Naive B cell (primary cell): ENCODE results near the gene EXOC2. TPM values are rescaled to one million over a fixed set of nuclear protein-coding genes. Genes with fewer than 3 reads are reported as not detected.

Experiments
- ATAC-seq, 2 donors: fragments of 150-1000 bp; cut with Tn5 transposase; 2 replicates each; pipeline ENCODE4 v1.10.0; 2021; ENCODE audit warnings: low read depth in 2 of 2, mild to moderate bottlenecking in 2 of 2, moderate library complexity in 2 of 2
- DNase-seq: peaks from one replicate; pipeline ENCODE4 v3.0.0; 2022
- H3K27ac Mint-ChIP-seq, 6 donors: one replicate each; pipeline ENCODE4 v1.8.0; 2020 to 2022; ENCODE audit warnings: mild to moderate bottlenecking in 6 of 6, mixed read lengths in 6 of 6, moderate library complexity in 5 of 6, inconsistent platforms in 2 of 6
- H3K27me3 Mint-ChIP-seq, 3 donors: one replicate each; pipeline ENCODE4 v1.8.0; 2021 to 2022; ENCODE audit warnings: mixed read lengths in 3 of 3, mild to moderate bottlenecking in 1 of 3
- H3K36me3 Mint-ChIP-seq, 2 donors: one replicate each; pipeline ENCODE4 v1.8.0; 2020 to 2022; ENCODE audit warnings: mixed read lengths in 2 of 2, inconsistent platforms in 1 of 2, mild to moderate bottlenecking in 1 of 2
- H3K4me1 Mint-ChIP-seq, 3 donors: one replicate each; pipeline ENCODE4 v1.8.0; 2020 to 2022; ENCODE audit warnings: mixed read lengths in 3 of 3, inconsistent platforms in 1 of 3, mild to moderate bottlenecking in 1 of 3, moderate library complexity in 1 of 3
- H3K4me3 Mint-ChIP-seq, 8 donors: one replicate each; pipeline ENCODE4 v1.8.0; 2020 to 2022; ENCODE audit warnings: mild to moderate bottlenecking in 8 of 8, mixed read lengths in 8 of 8, moderate library complexity in 8 of 8, inconsistent platforms in 2 of 8
- H3K9me3 Mint-ChIP-seq, 7 donors: one replicate each; pipeline ENCODE4 v1.8.0; 2020 to 2022; ENCODE audit warnings: mixed read lengths in 7 of 7, mild to moderate bottlenecking in 5 of 7, inconsistent platforms in 2 of 7, moderate library complexity in 1 of 7
- polyA plus RNA-seq, 6 donors: library from polyadenylated mRNA; unstranded; fragments of 300-500 nt; fragmentation: Illumina TruSeq; gene quantifications; one replicate each; pipeline ENCODE4 v1.2.3, GENCODE V29; 2021; ENCODE audit warnings: low read depth in 6 of 6

EXOC2 gene
- polyA plus RNA-seq, 6 donors from 2014 or later, result 18.0 to 34.8 (median 28.6) TPM

- Mint-ChIP-seq H3K4me1 (peaks cover 43 to 48% (median 45%) of the 10 kb centered on the region in 3 donors), H3K4me3 (peak overlapping the region in 2 of 8 donors; percentile 0 to 37), H3K27ac (peak overlapping the region in 2 of 6 donors; percentile 8 to 47), H3K9me3 (no peaks in the 10 kb centered on the region), H3K27me3 (no peaks in the 10 kb centered on the region), H3K36me3 (peaks cover 0 to 12% of the 10 kb centered on the region in 2 donors)
- no peak for DNase-seq
- no peak for ATAC-seq
Measured at GRCh38 chr6:509676-510075, 183.3 kb downstream of the EXOC2 start.

GRCh38 chr6:508614-509013 is 184.3 kb downstream of the EXOC2 start:
- Mint-ChIP-seq H3K27ac (no peak overlapping the region), H3K27me3 (no peaks in the 10 kb centered on the region), H3K36me3 (peaks cover 8 to 12% of the 10 kb centered on the region in 2 donors), H3K9me3 (no peaks in the 10 kb centered on the region), H3K4me1 (peaks cover 33 to 42% (median 39%) of the 10 kb centered on the region in 3 donors), H3K4me3 (no peak overlapping the region)
- no peak for ATAC-seq
- DNase-seq, result no peak

GRCh38 chr6:508006-508405 is 184.9 kb downstream of the EXOC2 start:
- H3K36me3 Mint-ChIP-seq, result peaks cover 7 to 8% of the 10 kb centered on the region in 2 donors
- ATAC-seq (no peak), DNase-seq (no peak)
- no peaks in the 10 kb centered on the region for H3K27me3 Mint-ChIP-seq
- no peak overlapping the region for H3K4me3 Mint-ChIP-seq
- peaks cover 33 to 42% (median 33%) of the 10 kb centered on the region in 3 donors for H3K4me1 Mint-ChIP-seq
- H3K9me3 Mint-ChIP-seq, result no peaks in the 10 kb centered on the region
- H3K27ac Mint-ChIP-seq, result peak overlapping the region in 1 of 6 donors; percentile 38

GRCh38 chr6:506920-507622 is 185.9 kb downstream of the EXOC2 start:
- Mint-ChIP-seq H3K4me1 (peaks cover 33 to 49% (median 34%) of the 10 kb centered on the region in 3 donors), H3K4me3 (peak overlapping the region in 2 of 8 donors; percentile 12 to 67), H3K9me3 (no peaks in the 10 kb centered on the region), H3K27ac (peak overlapping the region in 2 of 6 donors; percentile 57 to 67), H3K27me3 (no peaks in the 10 kb centered on the region), H3K36me3 (peaks cover 5 to 8% of the 10 kb centered on the region in 2 donors)
- no peak for DNase-seq
- no peak for ATAC-seq

- Mint-ChIP-seq H3K36me3 (peaks cover 0 to 8% of the 10 kb centered on the region in 2 donors), H3K4me3 (peak overlapping the region in 1 of 8 donors; percentile 11), H3K9me3 (no peaks in the 10 kb centered on the region), H3K27me3 (no peaks in the 10 kb centered on the region), H3K27ac (peak overlapping the region in 1 of 6 donors; percentile 67), H3K4me1 (peaks cover 39 to 54% (median 39%) of the 10 kb centered on the region in 3 donors)
- ATAC-seq, result peak; percentile 55 to 60
- no peak for DNase-seq
Measured at GRCh38 chr6:506508-506907, 186.4 kb downstream of the EXOC2 start.

GRCh38 chr6:505374-505773 is 187.6 kb downstream of the EXOC2 start:
- Mint-ChIP-seq H3K4me3 (no peak overlapping the region), H3K4me1 (peaks cover 34 to 47% (median 38%) of the 10 kb centered on the region in 3 donors), H3K9me3 (no peaks in the 10 kb centered on the region), H3K27me3 (no peaks in the 10 kb centered on the region), H3K27ac (no peak overlapping the region), H3K36me3 (peaks cover 0 to 8% of the 10 kb centered on the region in 2 donors)
- no peak for ATAC-seq
- no peak for DNase-seq

- DNase-seq (no peak), ATAC-seq (no peak)
- Mint-ChIP-seq H3K4me1 (peaks cover 28 to 43% (median 31%) of the 10 kb centered on the region in 3 donors), H3K9me3 (no peaks in the 10 kb centered on the region), H3K36me3 (peaks cover 0 to 8% of the 10 kb centered on the region in 2 donors), H3K27me3 (no peaks in the 10 kb centered on the region), H3K27ac (no peak overlapping the region), H3K4me3 (no peak overlapping the region)
Measured at GRCh38 chr6:504446-504980, 188.4 kb downstream of the EXOC2 start.

GRCh38 chr6:503610-504362 is 189.2 kb downstream of the EXOC2 start:
- H3K4me1 Mint-ChIP-seq, result peaks cover 32 to 46% (median 32%) of the 10 kb centered on the region in 3 donors
- H3K27ac Mint-ChIP-seq, result peak overlapping the region in 1 of 6 donors; percentile 53
- H3K4me3 Mint-ChIP-seq, result peak overlapping the region in 1 of 8 donors; percentile 39
- H3K36me3 Mint-ChIP-seq, result peaks cover 0 to 8% of the 10 kb centered on the region in 2 donors
- ATAC-seq (no peak), DNase-seq (no peak)
- no peaks in the 10 kb centered on the region for H3K27me3 Mint-ChIP-seq
- no peaks in the 10 kb centered on the region for H3K9me3 Mint-ChIP-seq

GRCh38 chr6:502761-503160 is 190.2 kb downstream of the EXOC2 start:
- Mint-ChIP-seq H3K27ac (peak overlapping the region in 4 of 6 donors; percentile 8 to 78 (median 56)), H3K27me3 (no peaks in the 10 kb centered on the region), H3K9me3 (no peaks in the 10 kb centered on the region), H3K4me3 (no peak overlapping the region), H3K36me3 (peaks cover 0 to 8% of the 10 kb centered on the region in 2 donors), H3K4me1 (peaks cover 32 to 47% (median 34%) of the 10 kb centered on the region in 3 donors)
- DNase-seq (no peak), ATAC-seq (no peak)

GRCh38 chr6:501891-502601 is 190.9 kb downstream of the EXOC2 start:
- H3K27me3 Mint-ChIP-seq, result no peaks in the 10 kb centered on the region
- DNase-seq (no peak), ATAC-seq (peak in 1 of 2 donors; percentile 47)
- peaks cover 27 to 42% (median 31%) of the 10 kb centered on the region in 3 donors for H3K4me1 Mint-ChIP-seq
- no peaks in the 10 kb centered on the region for H3K9me3 Mint-ChIP-seq
- peak overlapping the region in 5 of 6 donors; percentile 37 to 78 (median 51) for H3K27ac Mint-ChIP-seq
- peak overlapping the region in 7 of 8 donors; percentile 33 to 84 (median 73) for H3K4me3 Mint-ChIP-seq
- peaks cover 0 to 8% of the 10 kb centered on the region in 2 donors for H3K36me3 Mint-ChIP-seq

GRCh38 chr6:499617-500016 is 193.3 kb downstream of the EXOC2 start:
- peak overlapping the region in 4 of 6 donors; percentile 29 to 93 (median 74) for H3K27ac Mint-ChIP-seq
- peak overlapping the region in 3 of 8 donors; percentile 26 to 32 (median 31) for H3K4me3 Mint-ChIP-seq
- DNase-seq (no peak), ATAC-seq (peak in 1 of 2 donors; percentile 42)
- no peaks in the 10 kb centered on the region for H3K9me3 Mint-ChIP-seq
- peaks cover 8 to 10% of the 10 kb centered on the region in 2 donors for H3K36me3 Mint-ChIP-seq
- no peaks in the 10 kb centered on the region for H3K27me3 Mint-ChIP-seq
- H3K4me1 Mint-ChIP-seq, result peaks cover 15 to 28% (median 20%) of the 10 kb centered on the region in 3 donors

- Mint-ChIP-seq H3K4me1 (peaks cover 15 to 28% (median 20%) of the 10 kb centered on the region in 3 donors), H3K4me3 (peak overlapping the region in 2 of 8 donors; percentile 32 to 36), H3K27me3 (no peaks in the 10 kb centered on the region), H3K36me3 (peaks cover 2 to 10% of the 10 kb centered on the region in 2 donors), H3K9me3 (no peaks in the 10 kb centered on the region), H3K27ac (peak overlapping the region in 3 of 6 donors; percentile 27 to 71 (median 62))
- DNase-seq, result no peak
- ATAC-seq, result no peak
Measured at GRCh38 chr6:498795-499231, 194.1 kb downstream of the EXOC2 start.

GRCh38 chr6:497258-497657 is 195.7 kb downstream of the EXOC2 start:
- DNase-seq (no peak), ATAC-seq (no peak)
- H3K36me3 Mint-ChIP-seq, result peaks cover 0 to 18% of the 10 kb centered on the region in 2 donors
- H3K27me3 Mint-ChIP-seq, result no peaks in the 10 kb centered on the region
- no peak overlapping the region for H3K27ac Mint-ChIP-seq
- H3K4me1 Mint-ChIP-seq, result peaks cover 15 to 23% (median 20%) of the 10 kb centered on the region in 3 donors
- no peak overlapping the region for H3K4me3 Mint-ChIP-seq
- H3K9me3 Mint-ChIP-seq, result peaks cover 0 to 5% (median 0%) of the 10 kb centered on the region in 7 donors
